HG03575 (cell line): Measurements from ENCODE around the gene BCL2A1.

ENCODE experiments used
- ATAC-seq: cut with Tn5 transposase; IDR thresholded peaks from one replicate; pipeline ENCODE4 v1.9.1; 2021; ENCODE audit not compliant: unreplicated experiment, insufficient number of reproducible peaks, low FRiP score; ENCODE audit errors: extremely low read depth

The BCL2A1 gene

GRCh38 chr15:79990280-79990996 lies 19.4 kb upstream of the BCL2A1 start:
- no peak for ATAC-seq

GRCh38 chr15:79989682-79990081 lies 18.7 kb upstream of the BCL2A1 start:
- ATAC-seq = no peak

GRCh38 chr15:79989183-79989582 lies 18.2 kb upstream of the BCL2A1 start:
- no peak for ATAC-seq

- no peak for ATAC-seq
These were observed 17.6 kb upstream of the BCL2A1 start for GRCh38 chr15:79988448-79989117.

GRCh38 chr15:79987969-79988368 lies 17.0 kb upstream of the BCL2A1 start:
- no peak for ATAC-seq

GRCh38 chr15:79987569-79987955 lies 16.6 kb upstream of the BCL2A1 start:
- ATAC-seq = no peak

GRCh38 chr15:79981831-79982455 lies 10.9 kb upstream of the BCL2A1 start:
- no peak for ATAC-seq

- peak; percentile 58 for ATAC-seq
These were observed 7.9 kb upstream of the BCL2A1 start for GRCh38 chr15:79978655-79979514.

- no peak for ATAC-seq
These were observed 7.3 kb upstream of the BCL2A1 start for GRCh38 chr15:79978260-79978654.

- ATAC-seq = no peak
These were observed 6.5 kb upstream of the BCL2A1 start for GRCh38 chr15:79977431-79978054.

GRCh38 chr15:79973456-79974195 lies 2.6 kb upstream of the BCL2A1 start:
- no peak for ATAC-seq

GRCh38 chr15:79972863-79973262 lies 1.9 kb upstream of the BCL2A1 start:
- no peak for ATAC-seq

GRCh38 chr15:79970181-79970580 lies 815 bp downstream of the BCL2A1 start:
- ATAC-seq = no peak

- no peak for ATAC-seq
These were observed 1.9 kb downstream of the BCL2A1 start for GRCh38 chr15:79969146-79969545.

- no peak for ATAC-seq
These were observed 3.5 kb downstream of the BCL2A1 start for GRCh38 chr15:79967298-79968182.

GRCh38 chr15:79966634-79967297 lies 4.2 kb downstream of the BCL2A1 start:
- ATAC-seq = no peak
